ENCODE measurements around the gene GBP3.
"Not testable (repeated sequence)": the region's sequence is repeated elsewhere in the genome, so short reads cannot be mapped to it uniquely, and the experiment has no call there.

GBP3 gene

GRCh38 chr1:88976235-88976634, 46.4 kb downstream of the GBP3 start:
- no peak for DNase-seq (ENCODE audit: low read depth)

DNA sequence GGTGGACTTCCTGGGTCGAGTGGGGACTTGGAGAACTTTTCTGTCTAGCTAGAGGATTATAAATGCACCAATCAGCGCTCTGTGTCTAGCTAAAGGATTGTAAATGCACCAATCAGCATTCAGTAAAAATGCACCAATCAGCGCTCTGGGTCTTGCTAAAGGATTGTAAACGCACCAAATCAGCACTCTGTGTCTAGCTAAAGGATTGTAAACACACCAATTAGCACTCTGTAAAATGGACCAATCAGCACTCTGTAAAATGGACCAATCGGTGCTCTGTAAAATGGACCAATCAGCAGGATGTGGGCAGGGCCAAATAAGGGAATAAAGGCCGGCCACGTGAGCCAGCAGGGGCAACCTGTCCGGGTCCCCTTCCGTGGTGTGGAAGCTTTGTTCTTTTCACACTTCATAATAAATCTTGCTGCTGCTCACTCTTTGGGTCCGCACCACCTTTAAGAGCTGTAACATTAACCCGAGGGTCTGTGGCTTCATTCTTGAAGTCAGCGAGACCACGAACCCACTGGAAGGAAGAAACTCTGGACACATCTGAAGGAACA, 48.0 kb downstream of the GBP3 start:
- DNase-seq (ENCODE audit: low read depth): not testable (repeated sequence)

GRCh38 chr1:88973520-88974137, 49.0 kb downstream of the GBP3 start:
- DNase-seq (ENCODE audit: low read depth): no peak

DNA sequence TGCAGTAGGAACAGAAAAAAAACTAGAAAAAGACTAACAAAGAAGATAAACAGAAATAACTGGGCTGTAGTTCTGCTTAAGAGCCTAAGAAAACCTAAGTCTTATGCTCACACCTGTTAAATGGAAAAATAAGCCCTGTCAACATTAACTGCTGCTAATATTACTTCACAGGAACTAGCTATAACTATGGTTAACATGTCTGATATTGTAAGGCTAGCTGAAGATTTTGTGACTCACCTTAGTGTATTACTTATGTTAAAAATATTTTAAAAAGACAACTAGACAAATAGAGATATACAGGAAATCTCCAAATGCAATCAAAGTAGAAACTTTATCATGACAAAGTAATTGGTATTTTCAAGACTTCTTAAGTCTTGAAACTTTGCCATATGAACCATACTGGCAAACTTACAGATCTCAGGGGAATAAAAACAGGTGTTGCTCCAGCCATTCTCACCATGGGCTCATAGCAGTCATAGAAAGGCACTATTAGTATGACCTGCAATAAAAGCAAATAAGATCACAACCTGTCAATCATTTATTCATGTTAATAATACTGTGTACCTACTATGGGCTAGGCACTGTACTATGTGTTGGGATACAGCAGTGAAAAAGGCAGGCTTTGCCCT, 60.9 kb downstream of the GBP3 start:
- no peak for DNase-seq (ENCODE audit: low read depth)

GRCh38 chr1:88961081-88961480, 61.6 kb downstream of the GBP3 start:
- no peak for DNase-seq (ENCODE audit: low read depth)

Data from stimulated activated CD8-positive, alpha-beta memory T cell treated with anti-CD3 and anti-CD28 coated beads, Interleukin-12 subunit alpha, Interleukin-12 subunit beta, amount 100 ng/mL, for 1 hour (primary cell).